ENCODE results near the gene DAB2. TPM values are rescaled to one million over a fixed set of nuclear protein-coding genes. Genes with fewer than 3 reads are reported as not detected.
"Not testable (repeated sequence)": the region's sequence is repeated elsewhere in the genome, so short reads cannot be mapped to it uniquely, and the experiment has no call there.

DAB2 gene
- total RNA-seq, 3 donors from 2014 or later: 112 to 240 (median 119) TPM

DNA sequence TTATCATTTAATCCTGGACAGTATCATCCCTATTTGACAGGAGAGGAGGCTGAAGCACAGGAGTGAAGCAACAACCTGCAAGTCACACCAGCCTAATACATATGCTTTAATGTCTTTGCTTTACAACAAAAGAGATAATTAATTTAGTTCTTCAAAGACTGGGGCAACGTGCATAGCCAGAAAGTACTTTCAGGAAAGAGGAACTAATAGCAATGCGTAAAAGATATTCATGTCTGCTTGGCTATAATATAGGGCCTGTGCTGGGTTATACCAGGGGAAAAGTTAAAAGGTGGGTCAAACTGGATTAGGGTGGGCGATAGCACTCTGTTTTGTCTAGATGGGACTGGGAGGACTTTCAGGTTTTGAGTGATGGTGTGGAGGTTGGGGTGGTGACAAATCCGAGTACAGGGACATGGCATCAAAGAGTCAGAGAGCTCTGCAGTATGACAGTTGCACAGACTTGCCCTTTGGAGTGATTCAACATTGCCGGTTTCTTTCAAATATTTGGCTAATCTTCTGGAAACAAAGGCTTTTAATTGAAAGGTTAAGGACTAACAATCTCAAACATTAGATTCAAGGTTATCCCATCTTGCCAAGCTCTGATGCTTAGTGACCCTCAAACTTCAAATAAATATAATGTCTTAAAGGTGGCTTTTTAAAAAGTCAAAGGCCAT is 11.9 kb downstream of the DAB2 start:
- intact Hi-C loops (cut with DNase I; ENCODE audit: low total_unique reads): no loop called here
- H3K27me3 ChIP-seq: no peaks in the 10 kb centered on the region
- no peaks in the 10 kb centered on the region for H3K9me3 ChIP-seq
- H3K4me3 ChIP-seq: no peak overlapping the region
- TF ChIP-seq POLR2AphosphoS5 (IDR thresholded peaks at IDR 0.05) (no peak), POLR2A (IDR thresholded peaks at IDR 0.05) (no peak)
- TF ChIP-seq, protein P1, sequence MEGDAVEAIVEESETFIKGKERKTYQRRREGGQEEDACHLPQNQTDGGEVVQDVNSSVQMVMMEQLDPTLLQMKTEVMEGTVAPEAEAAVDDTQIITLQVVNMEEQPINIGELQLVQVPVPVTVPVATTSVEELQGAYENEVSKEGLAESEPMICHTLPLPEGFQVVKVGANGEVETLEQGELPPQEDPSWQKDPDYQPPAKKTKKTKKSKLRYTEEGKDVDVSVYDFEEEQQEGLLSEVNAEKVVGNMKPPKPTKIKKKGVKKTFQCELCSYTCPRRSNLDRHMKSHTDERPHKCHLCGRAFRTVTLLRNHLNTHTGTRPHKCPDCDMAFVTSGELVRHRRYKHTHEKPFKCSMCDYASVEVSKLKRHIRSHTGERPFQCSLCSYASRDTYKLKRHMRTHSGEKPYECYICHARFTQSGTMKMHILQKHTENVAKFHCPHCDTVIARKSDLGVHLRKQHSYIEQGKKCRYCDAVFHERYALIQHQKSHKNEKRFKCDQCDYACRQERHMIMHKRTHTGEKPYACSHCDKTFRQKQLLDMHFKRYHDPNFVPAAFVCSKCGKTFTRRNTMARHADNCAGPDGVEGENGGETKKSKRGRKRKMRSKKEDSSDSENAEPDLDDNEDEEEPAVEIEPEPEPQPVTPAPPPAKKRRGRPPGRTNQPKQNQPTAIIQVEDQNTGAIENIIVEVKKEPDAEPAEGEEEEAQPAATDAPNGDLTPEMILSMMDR (IDR thresholded peaks at IDR 0.05): no peak
- DNase-seq (ENCODE audit: low spot score in 2 of 2): no peak
- H3K27ac ChIP-seq: peak overlapping the region; percentile 75
- H3K4me1 ChIP-seq: peaks cover 0 to 15% of the 10 kb centered on the region in 2 donors
- H3K36me3 ChIP-seq: no peaks in the 10 kb centered on the region

DNA sequence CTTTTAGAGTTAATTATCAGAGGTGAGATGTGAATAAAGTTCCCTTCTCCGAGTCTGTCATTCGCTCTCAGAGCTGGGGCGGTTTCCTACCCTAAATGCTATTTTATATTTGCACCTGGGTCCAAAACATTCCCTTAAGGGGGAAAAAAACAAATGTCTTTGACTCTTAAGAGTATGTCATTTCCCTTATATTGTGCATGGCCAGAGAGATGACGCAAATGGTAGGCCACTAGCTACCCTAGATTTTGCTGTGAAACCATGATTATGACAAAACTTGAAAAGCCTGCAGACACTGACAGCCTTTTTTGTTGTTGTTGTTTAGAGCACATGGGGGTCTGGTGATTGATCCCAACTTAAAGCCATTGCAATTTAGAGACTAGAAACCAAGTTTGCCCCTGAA is 12.8 kb downstream of the DAB2 start:
- H3K4me1 ChIP-seq: peaks cover 0 to 14% of the 10 kb centered on the region in 2 donors
- no peaks in the 10 kb centered on the region for H3K27me3 ChIP-seq
- no peaks in the 10 kb centered on the region for H3K9me3 ChIP-seq
- no peak for DNase-seq (ENCODE audit: low spot score in 2 of 2)
- peak overlapping the region; percentile 75 for H3K27ac ChIP-seq
- TF ChIP-seq, protein P1 (IDR thresholded peaks at IDR 0.05): no peak
- no peak for TF ChIP-seq POLR2AphosphoS5 (IDR thresholded peaks at IDR 0.05)
- no peak for TF ChIP-seq POLR2A (IDR thresholded peaks at IDR 0.05)
- intact Hi-C loops (cut with DNase I; ENCODE audit: low total_unique reads): no loop called here
- no peaks in the 10 kb centered on the region for H3K36me3 ChIP-seq
- no peak overlapping the region for H3K4me3 ChIP-seq

DNA sequence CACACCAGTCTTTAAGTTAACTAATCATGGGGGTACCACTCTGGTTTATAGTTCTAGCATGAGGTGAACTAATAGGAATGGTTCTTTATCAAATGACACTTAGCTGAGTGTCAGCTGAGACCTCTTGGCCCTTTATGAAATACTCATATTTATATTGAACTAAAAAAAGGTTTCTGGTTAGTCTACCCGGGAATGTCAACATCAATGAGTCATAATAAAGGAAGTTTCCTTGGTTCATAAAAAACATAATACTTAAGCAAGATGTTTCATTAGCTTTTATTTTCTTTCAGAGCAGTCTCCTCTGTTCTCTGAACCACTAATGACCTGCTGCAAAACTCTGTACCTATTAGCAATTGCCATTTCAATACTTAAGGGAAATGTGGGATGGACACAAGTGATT is 13.7 kb downstream of the DAB2 start:
- TF ChIP-seq, protein P1 (IDR thresholded peaks at IDR 0.05): no peak
- TF ChIP-seq POLR2A (IDR thresholded peaks at IDR 0.05): no peak
- no peak for TF ChIP-seq POLR2AphosphoS5 (IDR thresholded peaks at IDR 0.05)
- no peak for DNase-seq (ENCODE audit: low spot score in 2 of 2)
- Histone ChIP-seq H3K27me3 (no peaks in the 10 kb centered on the region), H3K9me3 (no peaks in the 10 kb centered on the region), H3K4me1 (peaks cover 0 to 14% of the 10 kb centered on the region in 2 donors), H3K27ac (peak overlapping the region; percentile 75 to 80), H3K36me3 (no peaks in the 10 kb centered on the region), H3K4me3 (peak overlapping the region in 1 of 3 donors; percentile 19)
- intact Hi-C loops (cut with DNase I; ENCODE audit: low total_unique reads): no loop called here

DNA sequence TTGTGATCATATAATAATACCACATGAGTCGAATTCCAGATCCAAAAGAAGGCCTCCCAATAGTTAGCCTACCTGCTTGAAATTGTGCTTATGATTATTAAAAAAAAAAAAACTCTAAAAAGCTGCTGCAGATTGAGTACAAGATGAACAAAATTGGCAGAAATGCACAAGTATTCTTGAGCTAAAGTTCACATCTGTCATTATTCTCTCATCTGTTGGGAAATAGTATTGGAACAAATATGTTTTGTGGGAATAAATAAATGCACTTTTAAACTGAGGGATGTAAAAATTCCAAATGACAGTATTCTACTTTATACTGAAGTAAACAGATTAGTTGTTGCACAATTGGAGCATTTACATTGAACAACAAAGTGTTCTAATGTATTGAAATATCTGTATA is 15.7 kb downstream of the DAB2 start:
- Histone ChIP-seq H3K27ac (peak overlapping the region; percentile 20 to 57), H3K4me1 (peaks cover 0 to 10% of the 10 kb centered on the region in 2 donors), H3K4me3 (no peak overlapping the region), H3K36me3 (no peaks in the 10 kb centered on the region), H3K27me3 (no peaks in the 10 kb centered on the region), H3K9me3 (no peaks in the 10 kb centered on the region)
- intact Hi-C loops (cut with DNase I; ENCODE audit: low total_unique reads): no loop called here
- TF ChIP-seq POLR2AphosphoS5 (IDR thresholded peaks at IDR 0.05) (no peak), POLR2A (IDR thresholded peaks at IDR 0.05) (no peak)
- TF ChIP-seq, protein P1 (IDR thresholded peaks at IDR 0.05): no peak
- DNase-seq (ENCODE audit: low spot score in 2 of 2): no peak

DNA sequence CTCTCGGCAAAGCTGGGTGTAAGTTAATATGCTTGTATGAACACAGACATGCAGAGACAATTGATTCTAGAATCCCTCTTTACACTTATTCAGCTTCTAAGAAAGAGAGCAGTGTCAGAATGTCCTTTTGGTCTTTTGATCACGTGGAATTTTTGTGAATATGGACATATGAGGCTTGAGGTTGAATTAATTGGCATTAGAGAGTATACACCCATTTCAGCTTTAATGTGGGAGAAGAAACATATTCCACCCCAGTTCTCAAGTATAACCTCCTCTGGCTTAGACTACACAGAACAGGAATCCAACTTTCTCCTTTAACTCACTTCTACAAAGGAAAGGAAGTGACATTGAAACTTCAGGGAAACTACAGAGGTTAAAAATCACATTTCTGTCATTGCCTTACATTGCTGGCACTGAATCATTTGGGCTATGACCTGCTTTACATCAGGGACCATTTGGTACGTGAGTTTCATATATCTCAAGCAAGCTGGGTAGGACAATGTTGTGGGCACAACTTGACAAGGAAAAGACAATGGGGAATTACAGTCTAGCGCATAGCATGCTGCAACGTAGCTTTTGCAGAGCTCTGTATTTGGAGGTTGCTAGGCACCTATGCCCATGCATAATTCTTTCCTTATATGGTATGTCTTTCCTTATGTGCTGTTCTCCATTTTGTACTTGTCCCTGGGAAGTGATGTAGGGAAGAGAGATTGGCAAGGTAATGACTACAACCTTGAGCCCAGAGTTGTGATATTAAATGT is 19.5 kb downstream of the DAB2 start:
- DNase-seq (ENCODE audit: low spot score in 2 of 2): no peak
- Histone ChIP-seq H3K9me3 (no peaks in the 10 kb centered on the region), H3K4me3 (no peak overlapping the region), H3K27me3 (no peaks in the 10 kb centered on the region), H3K4me1 (no peaks in the 10 kb centered on the region), H3K27ac (peak overlapping the region; percentile 29 to 76), H3K36me3 (no peaks in the 10 kb centered on the region)
- intact Hi-C loops (cut with DNase I; ENCODE audit: low total_unique reads): no loop called here
- no peak for TF ChIP-seq POLR2AphosphoS5 (IDR thresholded peaks at IDR 0.05)
- TF ChIP-seq, protein P1 (IDR thresholded peaks at IDR 0.05): no peak
- TF ChIP-seq POLR2A (IDR thresholded peaks at IDR 0.05): no peak

DNA sequence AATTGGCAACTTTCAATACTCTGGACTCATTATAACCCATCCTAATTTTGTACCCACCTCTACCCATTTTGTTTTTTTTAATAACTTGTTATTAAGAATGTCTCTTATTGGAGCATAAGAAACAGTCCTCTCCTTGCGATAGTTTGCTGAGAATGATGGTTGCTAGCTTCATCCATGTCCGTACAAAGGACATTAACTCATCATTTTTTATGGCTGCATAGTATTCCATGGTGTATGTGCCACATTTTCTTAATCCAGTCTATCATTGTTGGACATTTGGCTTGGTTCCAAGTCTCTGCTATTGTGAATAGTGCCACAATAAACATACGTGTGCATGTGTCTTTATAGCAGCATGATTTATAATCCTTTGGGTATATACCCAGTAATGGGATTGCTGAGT is 21.0 kb downstream of the DAB2 start:
- H3K27ac ChIP-seq; H3K9me3 ChIP-seq; intact Hi-C loops (cut with DNase I; ENCODE audit: low total_unique reads); H3K36me3 ChIP-seq; H3K27me3 ChIP-seq; DNase-seq (ENCODE audit: low spot score in 2 of 2); H3K4me3 ChIP-seq; H3K4me1 ChIP-seq: not testable (repeated sequence)

DNA sequence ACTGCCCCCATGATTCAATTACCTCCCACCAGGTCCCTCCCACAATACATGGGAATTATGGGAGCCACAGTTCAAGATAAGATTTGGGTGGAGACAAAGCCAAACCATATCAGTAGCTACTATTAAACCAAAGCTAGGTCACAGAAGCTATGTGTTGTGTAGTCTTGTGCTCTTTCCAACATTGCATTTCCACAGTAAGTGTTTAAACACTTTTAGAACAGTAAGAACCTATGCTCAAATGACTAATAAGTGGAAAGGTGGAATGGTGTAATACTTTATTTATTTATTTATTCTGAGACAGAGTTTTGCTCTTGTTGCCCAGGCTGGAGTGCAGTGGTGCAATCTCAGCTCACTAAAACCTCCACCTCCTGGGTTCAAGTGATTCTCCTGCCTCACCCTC is 22.6 kb downstream of the DAB2 start:
- H3K9me3 ChIP-seq; H3K36me3 ChIP-seq; DNase-seq (ENCODE audit: low spot score in 2 of 2); H3K4me1 ChIP-seq; intact Hi-C loops (cut with DNase I; ENCODE audit: low total_unique reads); H3K4me3 ChIP-seq; H3K27me3 ChIP-seq: not testable (repeated sequence)
- H3K27ac ChIP-seq: peak overlapping the region; percentile 89 to 96

Data from breast epithelium (tissue), 4 donors.